Measurements from ENCODE around the gene PGAM2.
"Not testable (repeated sequence)": the region's sequence is repeated elsewhere in the genome, so short reads cannot be mapped to it uniquely, and the experiment has no call there.

GRCh38 chr7:44022069-44022468 is 43.3 kb downstream of the PGAM2 start:
- not testable (repeated sequence) for TF ChIP-seq POLR2A, CTCF (IDR thresholded peaks at IDR 0.05)

Measured in thyroid gland (tissue), 4 donors.